WTC11 (cell line): Measurements from ENCODE around the gene THUMPD3. TPM values are rescaled to one million over a fixed set of nuclear protein-coding genes. Genes with fewer than 3 reads are reported as not detected.

ENCODE experiments used
- ATAC-seq: fragments of 200-7000 bp; cut with Tn5 transposase; 2 replicates; pipeline ENCODE4 v1.10.0; 2021; ENCODE audit warnings: mild to moderate bottlenecking, moderate library complexity
- CTCF ChIA-PET: fragments of 300-600 bp; sonication (Branson Sonifier 250); formaldehyde crosslinking; loops from one replicate; lab custom pipeline; 2021; ENCODE audit warnings: antibody characterized with exemption; lab: Charles Lee
- POLR2A ChIA-PET: fragments of 350-600 bp; sonication (Branson Sonifier 250); formaldehyde crosslinking; loops from one replicate; lab custom pipeline; 2021; ENCODE audit warnings: antibody characterized with exemption; lab: Charles Lee
- DNase-seq: peaks from one replicate; pipeline ENCODE4 v3.0.0; 2021; ENCODE audit warnings: low spot score
- H3K27ac Mint-ChIP-seq: 2 replicates; pipeline ENCODE4 v1.8.0; 2021; ENCODE audit warnings: mixed read lengths
- H3K27me3 Mint-ChIP-seq: 2 replicates; pipeline ENCODE4 v1.8.0; 2021; ENCODE audit warnings: low read depth, mild to moderate bottlenecking, moderate library complexity, mixed read lengths
- H3K36me3 Mint-ChIP-seq: 2 replicates; pipeline ENCODE4 v1.8.0; 2021; ENCODE audit warnings: mixed read lengths
- H3K4me1 Mint-ChIP-seq: 2 replicates; pipeline ENCODE4 v1.8.0; 2022; ENCODE audit warnings: mixed read lengths
- H3K4me3 Mint-ChIP-seq: 2 replicates; pipeline ENCODE4 v1.8.0; 2021; ENCODE audit warnings: mild to moderate bottlenecking, moderate library complexity, mixed read lengths
- H3K9me3 Mint-ChIP-seq: 2 replicates; pipeline ENCODE4 v1.8.0; 2021; ENCODE audit warnings: mixed read lengths
- CREM ChIP-seq: sonication (generic); formaldehyde crosslinking; IDR thresholded peaks from 2 replicates; pipeline ENCODE4 v1.8.1; 2022; ENCODE audit warnings: mild to moderate bottlenecking, missing genetic modification reagents, moderate library complexity
- E2F1 ChIP-seq: sonication (generic); formaldehyde crosslinking; IDR thresholded peaks from 2 replicates; pipeline ENCODE4 v1.8.0; 2022; ENCODE audit warnings: mild to moderate bottlenecking, missing genetic modification reagents
- JUN ChIP-seq: sonication (generic); formaldehyde crosslinking; IDR thresholded peaks from 2 replicates; pipeline ENCODE4 v1.8.0; 2023; ENCODE audit warnings: mild to moderate bottlenecking, missing genetic modification reagents
- NR2C2 ChIP-seq: sonication (generic); formaldehyde crosslinking; IDR thresholded peaks from 2 replicates; pipeline ENCODE4 v1.8.0; 2022; ENCODE audit warnings: mild to moderate bottlenecking, missing genetic modification reagents
- NR3C1 ChIP-seq: sonication (generic); formaldehyde crosslinking; conservative IDR thresholded peaks from 2 replicates; pipeline ENCODE4 v1.8.1; 2023; ENCODE audit warnings: low read depth, mild to moderate bottlenecking, missing genetic modification reagents
- OVOL2 ChIP-seq: fragments of 250-450 bp; sonication (Bioruptor Pico); IDR thresholded peaks from 2 replicates; pipeline ENCODE4 v1.9.0; 2021; ENCODE audit warnings: mild to moderate bottlenecking, borderline replicate concordance
- PREB ChIP-seq: sonication (generic); formaldehyde crosslinking; IDR thresholded peaks from 2 replicates; pipeline ENCODE4 v1.8.1; 2022; ENCODE audit warnings: mild to moderate bottlenecking, missing genetic modification reagents, moderate library complexity, borderline replicate concordance
- PRRX2 ChIP-seq: fragments of 250-450 bp; sonication (Bioruptor Pico); IDR thresholded peaks from 2 replicates; pipeline ENCODE4 v1.8.0; 2021; ENCODE audit warnings: mild to moderate bottlenecking
- RORB ChIP-seq: fragments of 250-450 bp; sonication (Bioruptor Pico); IDR thresholded peaks from 2 replicates; pipeline ENCODE4 v1.9.0; 2021; ENCODE audit warnings: mild to moderate bottlenecking
- STAT6 ChIP-seq: sonication (generic); formaldehyde crosslinking; conservative IDR thresholded peaks from 2 replicates; pipeline ENCODE4 v1.8.1; 2023; ENCODE audit warnings: mild to moderate bottlenecking, low read depth, missing genetic modification reagents, moderate library complexity
- TCF7 ChIP-seq: sonication (generic); formaldehyde crosslinking; IDR thresholded peaks from 2 replicates; pipeline ENCODE4 v1.8.0; 2022; ENCODE audit warnings: mild to moderate bottlenecking, low read depth, missing genetic modification reagents, moderate library complexity
- ZNF232 ChIP-seq: sonication (generic); formaldehyde crosslinking; IDR thresholded peaks from 2 replicates; pipeline ENCODE4 v1.8.0; 2022; ENCODE audit warnings: mild to moderate bottlenecking, missing genetic modification reagents
- ZNF263 ChIP-seq: sonication (generic); formaldehyde crosslinking; IDR thresholded peaks from 2 replicates; pipeline ENCODE4 v1.8.1; 2022; ENCODE audit warnings: low read depth, mild to moderate bottlenecking, moderate library complexity, missing genetic modification reagents
- ZNF396 ChIP-seq: fragments of 250-450 bp; sonication (Bioruptor Pico); IDR thresholded peaks from 2 replicates; pipeline ENCODE4 v1.8.0; 2021; ENCODE audit warnings: mild to moderate bottlenecking, moderate library complexity, borderline replicate concordance
- total RNA-seq: library from RNA; stranded (reverse); gene quantifications from 3 replicates; pipeline ENCODE4 v1.2.3, GENCODE V29; 2021
- TF ChIP-seq, protein P1 (sequence below): sonication (generic); formaldehyde crosslinking; IDR thresholded peaks from 2 replicates; pipeline ENCODE4 v1.8.1; 2022; ENCODE audit warnings: low read depth, mild to moderate bottlenecking, moderate library complexity, missing genetic modification reagents, borderline replicate concordance
- TF ChIP-seq, protein P2 (sequence below): sonication (generic); formaldehyde crosslinking; IDR thresholded peaks from 2 replicates; pipeline ENCODE4 v1.8.1; 2023; ENCODE audit warnings: mild to moderate bottlenecking, missing genetic modification reagents
- TF ChIP-seq, protein P3 (sequence below): sonication (generic); formaldehyde crosslinking; IDR thresholded peaks from 2 replicates; pipeline ENCODE4 v1.8.0; 2023; ENCODE audit warnings: missing genetic modification reagents, mild to moderate bottlenecking, borderline replicate concordance
- TF ChIP-seq, protein P4 (sequence below): sonication (generic); formaldehyde crosslinking; IDR thresholded peaks from 2 replicates; pipeline ENCODE4 v1.8.0; 2023; ENCODE audit warnings: missing genetic modification reagents
- TF ChIP-seq, protein P5 (sequence below): sonication (generic); formaldehyde crosslinking; IDR thresholded peaks from 2 replicates; pipeline ENCODE4 v1.8.1; 2022; ENCODE audit warnings: missing genetic modification reagents, borderline replicate concordance

Gene THUMPD3
- total RNA-seq, 1 experiment from 2014 or later: 67.5 TPM

- TF ChIP-seq STAT6 (CRISPR knock-in tag) (no peak), TCF7 (CRISPR knock-in tag) (no peak), PREB (CRISPR knock-in tag) (no peak), E2F1 (CRISPR knock-in tag) (no peak), ZNF396 (CRISPR knock-in tag) (no peak), CREM (no peak), NR2C2 (CRISPR knock-in tag) (no peak), ZNF263 (no peak)
- TF ChIP-seq, protein P1, sequence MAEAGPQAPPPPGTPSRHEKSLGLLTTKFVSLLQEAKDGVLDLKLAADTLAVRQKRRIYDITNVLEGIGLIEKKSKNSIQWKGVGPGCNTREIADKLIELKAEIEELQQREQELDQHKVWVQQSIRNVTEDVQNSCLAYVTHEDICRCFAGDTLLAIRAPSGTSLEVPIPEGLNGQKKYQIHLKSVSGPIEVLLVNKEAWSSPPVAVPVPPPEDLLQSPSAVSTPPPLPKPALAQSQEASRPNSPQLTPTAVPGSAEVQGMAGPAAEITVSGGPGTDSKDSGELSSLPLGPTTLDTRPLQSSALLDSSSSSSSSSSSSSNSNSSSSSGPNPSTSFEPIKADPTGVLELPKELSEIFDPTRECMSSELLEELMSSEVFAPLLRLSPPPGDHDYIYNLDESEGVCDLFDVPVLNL (CRISPR knock-in tag): no peak
- TF ChIP-seq, protein P2, sequence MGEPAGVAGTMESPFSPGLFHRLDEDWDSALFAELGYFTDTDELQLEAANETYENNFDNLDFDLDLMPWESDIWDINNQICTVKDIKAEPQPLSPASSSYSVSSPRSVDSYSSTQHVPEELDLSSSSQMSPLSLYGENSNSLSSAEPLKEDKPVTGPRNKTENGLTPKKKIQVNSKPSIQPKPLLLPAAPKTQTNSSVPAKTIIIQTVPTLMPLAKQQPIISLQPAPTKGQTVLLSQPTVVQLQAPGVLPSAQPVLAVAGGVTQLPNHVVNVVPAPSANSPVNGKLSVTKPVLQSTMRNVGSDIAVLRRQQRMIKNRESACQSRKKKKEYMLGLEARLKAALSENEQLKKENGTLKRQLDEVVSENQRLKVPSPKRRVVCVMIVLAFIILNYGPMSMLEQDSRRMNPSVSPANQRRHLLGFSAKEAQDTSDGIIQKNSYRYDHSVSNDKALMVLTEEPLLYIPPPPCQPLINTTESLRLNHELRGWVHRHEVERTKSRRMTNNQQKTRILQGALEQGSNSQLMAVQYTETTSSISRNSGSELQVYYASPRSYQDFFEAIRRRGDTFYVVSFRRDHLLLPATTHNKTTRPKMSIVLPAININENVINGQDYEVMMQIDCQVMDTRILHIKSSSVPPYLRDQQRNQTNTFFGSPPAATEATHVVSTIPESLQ (CRISPR knock-in tag): no peak
- TF ChIP-seq, protein P3, sequence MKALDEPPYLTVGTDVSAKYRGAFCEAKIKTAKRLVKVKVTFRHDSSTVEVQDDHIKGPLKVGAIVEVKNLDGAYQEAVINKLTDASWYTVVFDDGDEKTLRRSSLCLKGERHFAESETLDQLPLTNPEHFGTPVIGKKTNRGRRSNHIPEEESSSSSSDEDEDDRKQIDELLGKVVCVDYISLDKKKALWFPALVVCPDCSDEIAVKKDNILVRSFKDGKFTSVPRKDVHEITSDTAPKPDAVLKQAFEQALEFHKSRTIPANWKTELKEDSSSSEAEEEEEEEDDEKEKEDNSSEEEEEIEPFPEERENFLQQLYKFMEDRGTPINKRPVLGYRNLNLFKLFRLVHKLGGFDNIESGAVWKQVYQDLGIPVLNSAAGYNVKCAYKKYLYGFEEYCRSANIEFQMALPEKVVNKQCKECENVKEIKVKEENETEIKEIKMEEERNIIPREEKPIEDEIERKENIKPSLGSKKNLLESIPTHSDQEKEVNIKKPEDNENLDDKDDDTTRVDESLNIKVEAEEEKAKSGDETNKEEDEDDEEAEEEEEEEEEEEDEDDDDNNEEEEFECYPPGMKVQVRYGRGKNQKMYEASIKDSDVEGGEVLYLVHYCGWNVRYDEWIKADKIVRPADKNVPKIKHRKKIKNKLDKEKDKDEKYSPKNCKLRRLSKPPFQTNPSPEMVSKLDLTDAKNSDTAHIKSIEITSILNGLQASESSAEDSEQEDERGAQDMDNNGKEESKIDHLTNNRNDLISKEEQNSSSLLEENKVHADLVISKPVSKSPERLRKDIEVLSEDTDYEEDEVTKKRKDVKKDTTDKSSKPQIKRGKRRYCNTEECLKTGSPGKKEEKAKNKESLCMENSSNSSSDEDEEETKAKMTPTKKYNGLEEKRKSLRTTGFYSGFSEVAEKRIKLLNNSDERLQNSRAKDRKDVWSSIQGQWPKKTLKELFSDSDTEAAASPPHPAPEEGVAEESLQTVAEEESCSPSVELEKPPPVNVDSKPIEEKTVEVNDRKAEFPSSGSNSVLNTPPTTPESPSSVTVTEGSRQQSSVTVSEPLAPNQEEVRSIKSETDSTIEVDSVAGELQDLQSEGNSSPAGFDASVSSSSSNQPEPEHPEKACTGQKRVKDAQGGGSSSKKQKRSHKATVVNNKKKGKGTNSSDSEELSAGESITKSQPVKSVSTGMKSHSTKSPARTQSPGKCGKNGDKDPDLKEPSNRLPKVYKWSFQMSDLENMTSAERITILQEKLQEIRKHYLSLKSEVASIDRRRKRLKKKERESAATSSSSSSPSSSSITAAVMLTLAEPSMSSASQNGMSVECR: no peak
- TF ChIP-seq, protein P4, sequence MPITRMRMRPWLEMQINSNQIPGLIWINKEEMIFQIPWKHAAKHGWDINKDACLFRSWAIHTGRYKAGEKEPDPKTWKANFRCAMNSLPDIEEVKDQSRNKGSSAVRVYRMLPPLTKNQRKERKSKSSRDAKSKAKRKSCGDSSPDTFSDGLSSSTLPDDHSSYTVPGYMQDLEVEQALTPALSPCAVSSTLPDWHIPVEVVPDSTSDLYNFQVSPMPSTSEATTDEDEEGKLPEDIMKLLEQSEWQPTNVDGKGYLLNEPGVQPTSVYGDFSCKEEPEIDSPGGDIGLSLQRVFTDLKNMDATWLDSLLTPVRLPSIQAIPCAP (CRISPR knock-in tag): no peak
These were observed 10.6 kb downstream of the THUMPD3 start (continued) for GRCh38 chr3:9373465-9373864.

- no peak overlapping the region for H3K4me3 Mint-ChIP-seq
- H3K36me3 Mint-ChIP-seq: peaks cover 73% of the 10 kb centered on the region
- H3K27ac Mint-ChIP-seq: no peak overlapping the region
- H3K4me1 Mint-ChIP-seq: no peaks in the 10 kb centered on the region
- ChIA-PET CTCF (interaction anchor here (2.4 kb wide), 1 partner anchor 25 kb away, joined by 8 read pairs; no protein-coding TSS in a partner anchor), POLR2A (no interaction called here)
- no peaks in the 10 kb centered on the region for H3K9me3 Mint-ChIP-seq
- no peaks in the 10 kb centered on the region for H3K27me3 Mint-ChIP-seq
- ATAC-seq: no peak
- DNase-seq: no peak
- TF ChIP-seq NR3C1 (CRISPR knock-in tag) (no peak), ZNF232 (CRISPR knock-in tag) (no peak), PRRX2 (CRISPR knock-in tag) (no peak), OVOL2 (CRISPR knock-in tag) (no peak), RORB (CRISPR knock-in tag) (no peak), JUN (CRISPR knock-in tag) (no peak)
- TF ChIP-seq, protein P5, sequence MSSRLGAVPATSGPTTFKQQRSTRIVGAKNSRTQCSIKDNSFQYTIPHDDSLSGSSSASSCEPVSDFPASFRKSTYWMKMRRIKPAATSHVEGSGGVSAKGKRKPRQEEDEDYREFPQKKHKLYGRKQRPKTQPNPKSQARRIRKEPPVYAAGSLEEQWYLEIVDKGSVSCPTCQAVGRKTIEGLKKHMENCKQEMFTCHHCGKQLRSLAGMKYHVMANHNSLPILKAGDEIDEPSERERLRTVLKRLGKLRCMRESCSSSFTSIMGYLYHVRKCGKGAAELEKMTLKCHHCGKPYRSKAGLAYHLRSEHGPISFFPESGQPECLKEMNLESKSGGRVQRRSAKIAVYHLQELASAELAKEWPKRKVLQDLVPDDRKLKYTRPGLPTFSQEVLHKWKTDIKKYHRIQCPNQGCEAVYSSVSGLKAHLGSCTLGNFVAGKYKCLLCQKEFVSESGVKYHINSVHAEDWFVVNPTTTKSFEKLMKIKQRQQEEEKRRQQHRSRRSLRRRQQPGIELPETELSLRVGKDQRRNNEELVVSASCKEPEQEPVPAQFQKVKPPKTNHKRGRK (CRISPR knock-in tag): no peak
These were observed 15.1 kb downstream of the THUMPD3 start for GRCh38 chr3:9377981-9378380.
